ENCODE results near the gene SLC35F3.

GRCh38 chr1:234199476-234200127 is 295.1 kb downstream of the SLC35F3 start:
- TF ChIP-seq CTCF (IDR thresholded peaks at IDR 0.05; ENCODE audit: low read depth, low read length) (no peak), MYC (IDR thresholded peaks at IDR 0.05; ENCODE audit: low read depth, low read length) (no peak), POLR2A (IDR thresholded peaks at IDR 0.05; ENCODE audit: extremely low read depth, insufficient read length) (no peak), MAX (IDR thresholded peaks at IDR 0.05; ENCODE audit: low read depth, low read length) (no peak)

All from NB4 (cell line).